AG04450 (cell line): Measurements from ENCODE around the gene FBXW7. TPM values are rescaled to one million over a fixed set of nuclear protein-coding genes. Genes with fewer than 3 reads are reported as not detected.

Experiments used
- CTCF ChIA-PET: fragments of 300-600, 350-600 bp; formaldehyde crosslinking; extraction: SDS; loops from one replicate; lab custom pipeline; 2022; ENCODE audit warnings: antibody characterized with exemption, inconsistent platforms; lab: Charles Lee
- POLR2A ChIA-PET: fragments of 350-600 bp; formaldehyde crosslinking; extraction: SDS; loops from one replicate; lab custom pipeline; 2021; ENCODE audit warnings: antibody characterized with exemption, inconsistent platforms; lab: Yijun Ruan, JAX
- DNase-seq: peaks from one replicate; pipeline ENCODE4 v3.0.0-alpha.2; 2011; ENCODE audit warnings: low read depth, low spot score
- H3K27ac ChIP-seq: one replicate; pipeline ENCODE4 v1.5.1; 2012; ENCODE audit warnings: low read depth, low read length, control low read depth
- H3K27me3 ChIP-seq: one replicate; pipeline ENCODE4 v1.6.0; 2012; ENCODE audit warnings: low read length; ENCODE audit not compliant: control insufficient read depth, insufficient read depth
- H3K4me3 ChIP-seq: 2 replicates; pipeline ENCODE4 v1.5.1; 2011; ENCODE audit warnings: mild to moderate bottlenecking, low read depth, low read length, control low read depth
- H3K9me3 ChIP-seq: 2 replicates; pipeline ENCODE4 v1.5.1; 2012; ENCODE audit warnings: low read length; ENCODE audit not compliant: control insufficient read depth, insufficient read depth
- polyA plus RNA-seq: library from polyadenylated mRNA; depleted of rRNA; stranded (reverse); fragments of >200 nt; gene quantifications from 2 replicates; pipeline ENCODE4 v1.2.3, GENCODE V29; 2011
- TF ChIP-seq, protein P1 (sequence below): IDR thresholded peaks from 2 replicates; pipeline ENCODE4 v1.5.1; 2011; ENCODE audit warnings: low read depth, low read length, control low read depth, inconsistent platforms

The FBXW7 gene
- polyA plus RNA-seq, 1 experiment = 16.3 TPM

- peaks cover 19% of the 10 kb centered on the region for H3K27me3 ChIP-seq
- no peak for DNase-seq
- POLR2A ChIA-PET = no interaction called here
- CTCF ChIA-PET = no interaction called here
- H3K4me3 ChIP-seq = no peak overlapping the region
- TF ChIP-seq, protein P1, sequence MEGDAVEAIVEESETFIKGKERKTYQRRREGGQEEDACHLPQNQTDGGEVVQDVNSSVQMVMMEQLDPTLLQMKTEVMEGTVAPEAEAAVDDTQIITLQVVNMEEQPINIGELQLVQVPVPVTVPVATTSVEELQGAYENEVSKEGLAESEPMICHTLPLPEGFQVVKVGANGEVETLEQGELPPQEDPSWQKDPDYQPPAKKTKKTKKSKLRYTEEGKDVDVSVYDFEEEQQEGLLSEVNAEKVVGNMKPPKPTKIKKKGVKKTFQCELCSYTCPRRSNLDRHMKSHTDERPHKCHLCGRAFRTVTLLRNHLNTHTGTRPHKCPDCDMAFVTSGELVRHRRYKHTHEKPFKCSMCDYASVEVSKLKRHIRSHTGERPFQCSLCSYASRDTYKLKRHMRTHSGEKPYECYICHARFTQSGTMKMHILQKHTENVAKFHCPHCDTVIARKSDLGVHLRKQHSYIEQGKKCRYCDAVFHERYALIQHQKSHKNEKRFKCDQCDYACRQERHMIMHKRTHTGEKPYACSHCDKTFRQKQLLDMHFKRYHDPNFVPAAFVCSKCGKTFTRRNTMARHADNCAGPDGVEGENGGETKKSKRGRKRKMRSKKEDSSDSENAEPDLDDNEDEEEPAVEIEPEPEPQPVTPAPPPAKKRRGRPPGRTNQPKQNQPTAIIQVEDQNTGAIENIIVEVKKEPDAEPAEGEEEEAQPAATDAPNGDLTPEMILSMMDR = no peak
- H3K9me3 ChIP-seq = no peaks in the 10 kb centered on the region
- no peak overlapping the region for H3K27ac ChIP-seq
Observed at GRCh38 chr4:152304220-152304619, 231.7 kb downstream of the FBXW7 start.

DNA sequence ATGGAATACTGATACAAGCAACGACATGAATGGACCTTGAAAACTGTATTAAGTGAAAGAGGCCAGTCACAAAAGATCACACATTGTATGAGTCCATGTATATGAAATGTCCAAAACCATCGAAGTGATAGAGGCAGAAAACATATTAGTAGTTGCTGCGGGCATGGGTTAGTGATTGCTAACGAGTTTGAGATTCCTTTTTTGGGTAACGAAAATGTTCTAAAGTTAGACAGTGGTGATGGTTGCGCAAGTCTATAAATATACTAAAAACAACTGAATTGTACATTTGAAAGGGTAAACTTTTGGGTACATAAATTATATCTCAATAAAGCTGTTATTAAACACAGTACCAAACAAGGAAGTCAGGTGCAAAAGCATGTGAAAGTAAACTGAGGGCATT, 234.5 kb downstream of the FBXW7 start:
- H3K9me3 ChIP-seq = no peaks in the 10 kb centered on the region
- H3K27me3 ChIP-seq = peaks cover 17% of the 10 kb centered on the region
- DNase-seq = no peak
- H3K27ac ChIP-seq = no peak overlapping the region
- TF ChIP-seq, protein P1 = no peak
- ChIA-PET CTCF (no interaction called here), POLR2A (no interaction called here)
- H3K4me3 ChIP-seq = no peak overlapping the region

- POLR2A ChIA-PET = no interaction called here
- H3K9me3 ChIP-seq = no peaks in the 10 kb centered on the region
- TF ChIP-seq, protein P1 = no peak
- no peak overlapping the region for H3K4me3 ChIP-seq
- peaks cover 14% of the 10 kb centered on the region for H3K27me3 ChIP-seq
- no peak for DNase-seq
- CTCF ChIA-PET = interaction anchor here (0.6 kb wide), 1 partner anchor 53 kb away, joined by 3 read pairs; no protein-coding TSS in a partner anchor
- no peak overlapping the region for H3K27ac ChIP-seq
Observed at GRCh38 chr4:152299553-152299952, 236.3 kb downstream of the FBXW7 start.

GRCh38 chr4:152296386-152296785, 239.5 kb downstream of the FBXW7 start:
- Histone ChIP-seq H3K9me3 (no peaks in the 10 kb centered on the region), H3K4me3 (no peak overlapping the region), H3K27me3 (peaks cover 14% of the 10 kb centered on the region), H3K27ac (no peak overlapping the region)
- POLR2A ChIA-PET = no interaction called here
- TF ChIP-seq, protein P1 = no peak
- DNase-seq = no peak
- CTCF ChIA-PET = no interaction called here

DNA sequence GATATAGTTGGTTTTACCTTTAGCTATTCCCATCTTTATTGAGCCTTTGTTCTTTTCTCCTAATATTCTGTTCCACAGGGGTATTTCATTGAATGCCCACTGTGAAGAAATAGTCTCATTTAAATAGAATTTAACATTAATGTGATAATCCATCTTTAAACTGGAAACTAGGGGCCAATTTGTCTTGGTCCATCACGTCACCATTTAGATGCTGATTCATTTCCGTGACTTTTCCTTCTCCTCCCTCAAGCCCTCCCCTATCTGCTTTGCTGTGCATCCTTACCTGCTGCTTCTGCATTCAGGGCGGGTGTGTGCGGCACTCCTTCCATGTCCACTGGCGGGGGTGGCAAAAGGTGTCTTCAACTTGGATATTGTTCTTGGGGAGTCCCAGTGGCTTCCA, 241.1 kb downstream of the FBXW7 start:
- H3K27me3 ChIP-seq = peaks cover 14% of the 10 kb centered on the region
- no peak for DNase-seq
- TF ChIP-seq, protein P1 = no peak
- no peaks in the 10 kb centered on the region for H3K9me3 ChIP-seq
- POLR2A ChIA-PET = no interaction called here
- no peak overlapping the region for H3K27ac ChIP-seq
- CTCF ChIA-PET = no interaction called here
- no peak overlapping the region for H3K4me3 ChIP-seq
